Body of pancreas (tissue), 4 donors: ENCODE data around the gene OR5P2. TPM values are rescaled to one million over a fixed set of nuclear protein-coding genes. Genes with fewer than 3 reads are reported as not detected.
"Not testable (repeated sequence)": the region's sequence is repeated elsewhere in the genome, so short reads cannot be mapped to it uniquely, and the experiment has no call there.

ENCODE experiments used
- ATAC-seq: fragments of 150-250 bp; one replicate; pipeline ENCODE4 v1.9.1; 2016
- DNase-seq, 4 donors: peaks; one replicate each; pipeline ENCODE4 v3.0.0-alpha.2; 2019
- H3K27ac ChIP-seq, 4 donors: fragments of 200-600 bp; sonication (generic); 1 replicate in 3 of 4; 2 replicates in 1 of 4; pipeline versions ENCODE4 v1.5.1 to v1.6.1; 2016 to 2019; ENCODE audit warnings: mild to moderate bottlenecking in 1 of 4, mixed read lengths in 1 of 4, moderate library complexity in 1 of 4
- H3K27me3 ChIP-seq, 2 donors: fragments of 200-600 bp; sonication (generic); one replicate each; pipeline ENCODE4 v1.6.0; 2016; ENCODE audit warnings: mild to moderate bottlenecking in 1 of 2
- H3K36me3 ChIP-seq, 2 donors: fragments of 200-600 bp; sonication (generic); replicated peaks in 1 of 2; 2 replicates each; pipeline ENCODE4 v1.5.1; 2016; ENCODE audit warnings: low read depth in 2 of 2; ENCODE audit not compliant: insufficient read depth in 1 of 2
- H3K4me1 ChIP-seq: fragments of 200-600 bp; sonication (generic); one replicate; pipeline ENCODE4 v1.6.0; 2016
- H3K4me3 ChIP-seq, 2 donors: fragments of 200-600 bp; sonication (generic); 1 replicate in 1 of 2; 2 replicates in 1 of 2; pipeline ENCODE4 v1.5.1; 2016 to 2019
- H3K9me3 ChIP-seq, 3 donors: fragments of 200-600 bp; sonication (generic); 1 replicate in 2 of 3; 2 replicates in 1 of 3; pipeline ENCODE4 v1.5.1; 2016
- CTCF ChIP-seq, 7 experiments: fragments of 450-650 bp in 4 of 7; fragments of 200-600 bp in 3 of 7; sonication (generic) in 3 of 7; IDR thresholded peaks; one replicate each; pipeline ENCODE4 v1.5.1; 2016 to 2019; ENCODE audit warnings: antibody characterized with exemption in 7 of 7
- POLR2A ChIP-seq, 3 donors: fragments of 450-650 bp; IDR thresholded peaks; one replicate each; pipeline ENCODE4 v1.6.1; 2016; ENCODE audit warnings: antibody characterized with exemption in 3 of 3, mild to moderate bottlenecking in 2 of 3
- WGBS, 2 donors: methylation state at CpG; one replicate each; pipeline ENCODE4 v1.1.5; 2017; 5-methylcytosine and 5-hydroxymethylcytosine counted together
- intact Hi-C: fragments of 100-400 bp; cut with DNase I; formaldehyde crosslinking; loops from one replicate; pipeline ENCODE4 v1.15.1; 2023
- total RNA-seq, 2 donors: library from RNA; depleted of rRNA; stranded (reverse); fragments of >200 nt; gene quantifications; one replicate each; pipeline ENCODE4 v1.1.0, GENCODE V29; 2016

Gene OR5P2
- total RNA-seq, 2 donors from 2014 or later = not detected

DNA sequence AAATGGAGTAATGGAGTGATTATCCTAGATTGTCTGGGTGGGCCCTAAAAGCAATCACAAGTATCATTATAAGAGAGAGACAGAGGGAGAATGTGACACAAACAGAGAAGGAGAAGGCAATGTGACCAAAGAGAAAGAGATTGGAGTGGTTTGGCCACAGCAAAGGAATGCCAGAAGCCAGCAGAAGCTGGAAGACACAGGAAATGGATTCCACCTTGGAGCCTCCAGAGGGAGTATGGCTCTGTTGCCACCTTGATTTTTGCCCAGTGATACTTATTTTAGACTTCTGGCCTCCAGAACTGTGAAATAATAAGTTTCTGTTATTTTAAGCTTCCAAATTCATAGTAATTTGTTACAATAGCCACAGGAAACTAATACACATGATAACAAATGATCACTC is 36.8 kb upstream of the OR5P2 start:
- no peak for ATAC-seq
- TF ChIP-seq CTCF (IDR thresholded peaks at IDR 0.05) (no peak), POLR2A (IDR thresholded peaks at IDR 0.05) (no peak)
- no peaks in the 10 kb centered on the region for H3K9me3 ChIP-seq
- no peak overlapping the region for H3K27ac ChIP-seq
- no peak for DNase-seq
- H3K4me1 ChIP-seq = no peaks in the 10 kb centered on the region
- no peaks in the 10 kb centered on the region for H3K36me3 ChIP-seq
- H3K27me3 ChIP-seq = no peaks in the 10 kb centered on the region
- intact Hi-C loops = no loop called here
- no peak overlapping the region for H3K4me3 ChIP-seq

DNA sequence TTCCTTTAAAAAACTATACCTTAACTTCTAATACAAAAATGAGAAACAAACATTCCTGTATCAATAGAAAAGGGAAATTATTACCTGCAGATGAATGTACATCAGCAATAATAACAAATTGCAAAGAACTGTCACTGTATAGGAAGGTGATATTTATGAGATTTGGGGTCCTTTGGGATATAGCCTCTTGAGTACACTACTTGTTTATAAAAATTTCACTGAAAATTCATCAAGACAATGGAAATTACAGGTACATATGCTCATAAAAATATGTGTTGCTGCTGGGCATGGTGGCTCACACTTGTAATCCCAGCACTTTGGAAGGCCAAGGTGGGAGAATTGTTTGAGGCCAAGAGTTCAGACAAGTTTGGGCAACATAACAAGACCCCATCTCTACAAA is 34.0 kb upstream of the OR5P2 start, which contains the start of gene OR5P3:
TSS of gene OR5P3 (minus strand) at position 101 of the 400 bp plus-strand sequence.
- Histone ChIP-seq H3K27me3 (no peaks in the 10 kb centered on the region), H3K36me3 (no peaks in the 10 kb centered on the region), H3K4me1 (no peaks in the 10 kb centered on the region), H3K27ac (no peak within 1 kb of the TSS), H3K4me3 (no peak within 1 kb of the TSS), H3K9me3 (no peaks in the 10 kb centered on the region)
- ATAC-seq = no peak
- intact Hi-C loops = no loop called here
- no peak for TF ChIP-seq CTCF (IDR thresholded peaks at IDR 0.05)
- TF ChIP-seq POLR2A (IDR thresholded peaks at IDR 0.05) = no peak
- no peak for DNase-seq

DNA sequence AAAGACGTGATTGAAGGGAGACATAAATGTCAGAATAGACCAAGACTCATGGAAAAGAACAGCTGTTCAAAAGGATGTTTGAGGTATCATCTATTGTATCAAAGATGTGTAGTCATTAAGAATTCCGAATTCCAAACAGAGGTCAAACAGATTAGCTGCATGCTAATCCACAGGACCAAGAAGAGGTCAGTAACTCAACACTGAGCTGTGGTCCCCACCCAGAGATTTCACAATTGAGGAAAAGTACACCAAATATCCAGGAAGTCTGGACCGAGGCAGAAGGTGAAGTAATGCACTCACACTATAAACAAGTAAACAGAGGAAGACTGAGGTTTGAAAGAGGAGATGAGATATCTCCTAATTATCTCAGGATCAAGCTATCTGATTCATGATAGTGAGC is 29.6 kb upstream of the OR5P2 start:
- H3K9me3 ChIP-seq = no peaks in the 10 kb centered on the region
- no peaks in the 10 kb centered on the region for H3K4me1 ChIP-seq
- no peaks in the 10 kb centered on the region for H3K27me3 ChIP-seq
- TF ChIP-seq POLR2A (IDR thresholded peaks at IDR 0.05) (no peak), CTCF (IDR thresholded peaks at IDR 0.05) (no peak)
- intact Hi-C loops = no loop called here
- H3K27ac ChIP-seq = no peak overlapping the region
- no peak for ATAC-seq
- DNase-seq = no peak
- no peak overlapping the region for H3K4me3 ChIP-seq
- no peaks in the 10 kb centered on the region for H3K36me3 ChIP-seq
- 34 to 56% methylated on average over 3 of the region's 3 CpGs for WGBS, 2 donors

DNA sequence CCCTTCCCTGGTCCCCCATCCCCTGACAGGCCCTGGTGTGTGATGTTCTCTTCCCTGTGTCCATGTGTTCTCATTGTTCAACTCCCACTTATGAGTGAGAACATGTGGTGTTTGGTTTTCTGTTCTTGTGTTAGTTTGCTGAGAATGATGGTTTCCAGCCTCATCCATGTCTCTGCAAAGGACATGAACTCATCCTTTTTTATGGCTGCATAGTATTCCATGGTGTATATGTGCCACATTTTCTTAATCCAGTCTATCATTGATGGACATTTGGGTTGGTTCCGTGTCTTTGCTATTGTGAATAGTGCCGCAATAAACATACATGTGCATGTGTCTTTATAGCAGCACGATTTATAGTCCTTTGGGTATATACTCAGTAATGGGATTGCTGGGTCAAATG is 23.7 kb upstream of the OR5P2 start:
- ATAC-seq, H3K4me3 ChIP-seq, H3K9me3 ChIP-seq, intact Hi-C loops, DNase-seq, H3K27ac ChIP-seq, H3K27me3 ChIP-seq, H3K4me1 ChIP-seq, H3K36me3 ChIP-seq: not testable (repeated sequence)
- WGBS, 2 donors = 93 to 96% methylated on average over 3 of the region's 3 CpGs

GRCh38 chr11:7814897-7815296 is 18.2 kb upstream of the OR5P2 start:
- H3K36me3 ChIP-seq, intact Hi-C loops: not testable (repeated sequence)
- WGBS, 2 donors = 64 to 77% methylated on average over 2 of the region's 2 CpGs

DNA sequence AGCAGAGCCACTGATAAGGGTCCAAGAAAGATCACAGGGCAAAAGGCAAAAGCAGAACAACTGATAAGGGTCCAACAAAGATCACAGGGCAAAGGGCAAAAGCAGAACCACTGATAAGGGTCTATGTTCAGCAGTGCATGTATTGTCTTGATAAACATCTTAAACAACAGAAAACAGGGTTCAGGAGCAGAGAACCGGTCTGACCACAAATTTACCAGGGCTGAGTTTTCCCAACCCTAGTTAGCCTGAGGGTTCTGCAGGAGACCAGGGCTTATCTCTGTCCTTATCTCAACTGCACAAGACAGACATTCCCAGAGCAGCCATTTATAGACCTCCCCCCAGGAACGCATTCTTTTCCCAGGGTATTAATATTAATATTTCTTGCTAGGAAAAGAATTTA is 13.6 kb upstream of the OR5P2 start:
- H3K27me3 ChIP-seq, H3K4me3 ChIP-seq, H3K9me3 ChIP-seq, DNase-seq, H3K4me1 ChIP-seq, H3K36me3 ChIP-seq, ATAC-seq, H3K27ac ChIP-seq, intact Hi-C loops: not testable (repeated sequence)
- WGBS, 2 donors = 75 to 78% methylated on average over 2 of the region's 2 CpGs

More at GRCh38 chr11:7814897-7815296, 18.2 kb upstream of the OR5P2 start:
- H3K27me3 ChIP-seq, H3K27ac ChIP-seq, H3K4me3 ChIP-seq, DNase-seq, H3K9me3 ChIP-seq, ATAC-seq, H3K4me1 ChIP-seq: not testable (repeated sequence)
